ENCODE data around the gene FGF18. TPM values are rescaled to one million over a fixed set of nuclear protein-coding genes. Genes with fewer than 3 reads are reported as not detected.
A peak's percentile ranks its signal among the peaks of the same experiment; 100 is the strongest.

FGF18 gene
- total and polyA plus RNA-seq, 9 of the 15 experiments (the other 6 are each of a cell fraction or from before 2014, with no cell fraction given), result 0.05 to 0.18 (median 0.11) TPM; not detected in 6

GRCh38 chr5:171450423-171451331, 31.2 kb downstream of the FGF18 start:
- peaks cover 19 to 83% of the 10 kb centered on the region in 2 experiments for H3K27me3 ChIP-seq (ENCODE audit: control insufficient read depth in 2 of 2, insufficient read depth in 2 of 2, low read length in 2 of 2)
- H3K4me3 ChIP-seq, result no peak overlapping the region
- H3K4me1 ChIP-seq (replicated peaks in 1 of 2; ENCODE audit: control insufficient read depth in 2 of 2, insufficient read depth in 2 of 2, low read length in 2 of 2), result peaks cover 0 to 7% of the 10 kb centered on the region in 2 experiments; a peak in 2 of 5 replicates
- H4K20me1 ChIP-seq (replicated peaks; ENCODE audit: control insufficient read depth, insufficient read depth, low read length), result peaks cover 6% of the 10 kb centered on the region; the same call in 1 of the 2 replicates
- intact Hi-C loops (cut with micrococcal nuclease) (no loop called here), in situ Hi-C loops (cut with MboI) (no loop called here)
- H2AFZ ChIP-seq (ENCODE audit: low read depth, low read length), result no peak overlapping the region
- FAIRE-seq, result no peak
- CTCF ChIA-PET (ENCODE audit: low intra/inter-chr PET ratio), result no interaction called here
- 56% methylated on average over 20 of the region's 88 CpGs for WGBS (ENCODE audit: insufficient coverage, low coverage, missing lambda C conversion rate)
- no peak overlapping the region for H3K27ac ChIP-seq (ENCODE audit: extremely low read depth, low read depth, low read length)
- H3K4me2 ChIP-seq (ENCODE audit: insufficient read depth, low read length), result no peak overlapping the region
- no peaks in the 10 kb centered on the region for H3K36me3 ChIP-seq (ENCODE audit: control insufficient read depth, insufficient read depth, low read length)
- H3K9ac ChIP-seq (ENCODE audit: insufficient read depth in 1 of 2, low read depth in 2 of 2, low read length in 2 of 2), result peak overlapping the region in 1 of 2 experiments; percentile 52; a peak in 1 of 4 replicates
- peak; percentile 63 for ATAC-seq
- no TSS peak for BruUV-seq (replicated peaks)
- no peaks in the 10 kb centered on the region for H3K9me1 ChIP-seq (ENCODE audit: control insufficient read depth, insufficient read depth, low read length)
- peak; percentile 24 to 65 (median 53) for DNase-seq (ENCODE audit: extremely low read depth in 1 of 4, low spot score in 3 of 4)
- POLR2A ChIA-PET, result interaction anchor here (1.2 kb wide), 1 partner anchor 21 kb away, joined by 3 read pairs; no protein-coding TSS in a partner anchor
- H3K9me3 ChIP-seq (replicated peaks; ENCODE audit: control insufficient read depth, insufficient read depth, low read depth, low read length), result no peaks in the 10 kb centered on the region
- no peaks in the 10 kb centered on the region for H3K79me2 ChIP-seq (ENCODE audit: control insufficient read depth, insufficient read depth, low read length)
- TF ChIP-seq, protein P1, sequence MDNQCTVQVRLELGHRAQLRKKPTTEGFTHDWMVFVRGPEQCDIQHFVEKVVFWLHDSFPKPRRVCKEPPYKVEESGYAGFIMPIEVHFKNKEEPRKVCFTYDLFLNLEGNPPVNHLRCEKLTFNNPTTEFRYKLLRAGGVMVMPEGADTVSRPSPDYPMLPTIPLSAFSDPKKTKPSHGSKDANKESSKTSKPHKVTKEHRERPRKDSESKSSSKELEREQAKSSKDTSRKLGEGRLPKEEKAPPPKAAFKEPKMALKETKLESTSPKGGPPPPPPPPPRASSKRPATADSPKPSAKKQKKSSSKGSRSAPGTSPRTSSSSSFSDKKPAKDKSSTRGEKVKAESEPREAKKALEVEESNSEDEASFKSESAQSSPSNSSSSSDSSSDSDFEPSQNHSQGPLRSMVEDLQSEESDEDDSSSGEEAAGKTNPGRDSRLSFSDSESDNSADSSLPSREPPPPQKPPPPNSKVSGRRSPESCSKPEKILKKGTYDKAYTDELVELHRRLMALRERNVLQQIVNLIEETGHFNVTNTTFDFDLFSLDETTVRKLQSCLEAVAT (IDR thresholded peaks at IDR 0.05), result no peak
- TF ChIP-seq BDP1 (IDR thresholded peaks at IDR 0.05; ENCODE audit: insufficient read depth, insufficient read length), result no peak
- no peak for TF ChIP-seq DPF2 (IDR thresholded peaks at IDR 0.05)
- no peak for TF ChIP-seq RUNX1 (IDR thresholded peaks at IDR 0.05; ENCODE audit: low read depth)
- TF ChIP-seq ZNF197 (CRISPR knock-in tag; IDR thresholded peaks at IDR 0.05; ENCODE audit: low read depth), result no peak
- no peak for TF ChIP-seq SAP30 (IDR thresholded peaks at IDR 0.05; ENCODE audit: borderline replicate concordance, insufficient read depth, low read depth, low read length, poor library complexity, severe bottlenecking)
- TF ChIP-seq ZNF584 (CRISPR knock-in tag; IDR thresholded peaks at IDR 0.05; ENCODE audit: low read depth), result no peak
- TF ChIP-seq ATF2 (CRISPR knock-in tag; IDR thresholded peaks at IDR 0.05), result no peak
- TF ChIP-seq ETV6 (IDR thresholded peaks at IDR 0.05; ENCODE audit: borderline replicate concordance in 1 of 2, low read depth in 2 of 2, low read length in 1 of 2), result no peak
- no peak for TF ChIP-seq ETV6 (CRISPR knock-in tag; IDR thresholded peaks at IDR 0.05; ENCODE audit: borderline replicate concordance)
- no peak for TF ChIP-seq ZNF830 (CRISPR knock-in tag; IDR thresholded peaks at IDR 0.05)
- no peak for TF ChIP-seq ZBTB5 (IDR thresholded peaks at IDR 0.05)
- TF ChIP-seq FOSL1 (tag; conservative IDR thresholded peaks at IDR 0.05), result peak; percentile 57
- no peak for TF ChIP-seq DIDO1 (tag; IDR thresholded peaks at IDR 0.05; ENCODE audit: low read depth)
- TF ChIP-seq ZNF212 (CRISPR knock-in tag; IDR thresholded peaks at IDR 0.05), result no peak
- no peak for TF ChIP-seq LCOR (CRISPR knock-in tag; IDR thresholded peaks at IDR 0.05)
- no peak for TF ChIP-seq PHB2 (IDR thresholded peaks at IDR 0.05; ENCODE audit: low read depth)
- TF ChIP-seq MTA3 (IDR thresholded peaks at IDR 0.05; ENCODE audit: borderline replicate concordance), result no peak
